Measurements from ENCODE around the gene PFDN1. TPM values are rescaled to one million over a fixed set of nuclear protein-coding genes. Genes with fewer than 3 reads are reported as not detected.

The PFDN1 gene
- total RNA-seq, 2 donors from 2014 or later, result 56.3 to 57.9 TPM

GRCh38 chr5:140341591-140341990, 38.7 kb upstream of the PFDN1 start:
- no peaks in the 10 kb centered on the region for H3K27me3 Mint-ChIP-seq (ENCODE audit: low read depth)
- peak overlapping the region; percentile 78 for H3K4me3 Mint-ChIP-seq
- peaks cover 51% of the 10 kb centered on the region for H3K4me1 Mint-ChIP-seq (ENCODE audit: low read depth)
- DNase-seq (no peak), ATAC-seq (replicated peaks in 1 of 2) (no peak)
- H3K27ac Mint-ChIP-seq, result no peak overlapping the region
- H3K9me3 Mint-ChIP-seq, result no peaks in the 10 kb centered on the region
- peaks cover 5 to 7% of the 10 kb centered on the region in 2 donors for H3K36me3 Mint-ChIP-seq (ENCODE audit: insufficient read depth in 2 of 2)

GRCh38 chr5:140340605-140341121, 37.8 kb upstream of the PFDN1 start:
- Mint-ChIP-seq H3K27me3 (ENCODE audit: low read depth) (no peaks in the 10 kb centered on the region), H3K4me3 (peak overlapping the region; percentile 6 to 25), H3K4me1 (ENCODE audit: low read depth) (peaks cover 50% of the 10 kb centered on the region), H3K9me3 (no peaks in the 10 kb centered on the region), H3K27ac (no peak overlapping the region), H3K36me3 (ENCODE audit: insufficient read depth in 2 of 2) (peaks cover 5 to 7% of the 10 kb centered on the region in 2 donors)
- DNase-seq (no peak), ATAC-seq (replicated peaks in 1 of 2) (no peak)

GRCh38 chr5:140339636-140340035, 36.7 kb upstream of the PFDN1 start:
- H3K27ac Mint-ChIP-seq, result no peak overlapping the region
- H3K4me3 Mint-ChIP-seq, result no peak overlapping the region
- peaks cover 3 to 5% of the 10 kb centered on the region in 2 donors for H3K36me3 Mint-ChIP-seq (ENCODE audit: insufficient read depth in 2 of 2)
- H3K4me1 Mint-ChIP-seq (ENCODE audit: low read depth), result peaks cover 40% of the 10 kb centered on the region
- H3K9me3 Mint-ChIP-seq, result no peaks in the 10 kb centered on the region
- no peak for ATAC-seq (replicated peaks in 1 of 2)
- DNase-seq, result no peak
- no peaks in the 10 kb centered on the region for H3K27me3 Mint-ChIP-seq (ENCODE audit: low read depth)

GRCh38 chr5:140338908-140339307, 36.0 kb upstream of the PFDN1 start:
- Mint-ChIP-seq H3K9me3 (no peaks in the 10 kb centered on the region), H3K4me3 (no peak overlapping the region), H3K4me1 (ENCODE audit: low read depth) (peaks cover 33% of the 10 kb centered on the region), H3K36me3 (ENCODE audit: insufficient read depth in 2 of 2) (peaks cover 3 to 5% of the 10 kb centered on the region in 2 donors), H3K27me3 (ENCODE audit: low read depth) (no peaks in the 10 kb centered on the region), H3K27ac (no peak overlapping the region)
- DNase-seq (no peak), ATAC-seq (replicated peaks in 1 of 2) (no peak)

- peaks cover 3 to 5% of the 10 kb centered on the region in 2 donors for H3K36me3 Mint-ChIP-seq (ENCODE audit: insufficient read depth in 2 of 2)
- H3K4me3 Mint-ChIP-seq, result no peak overlapping the region
- H3K27ac Mint-ChIP-seq, result no peak overlapping the region
- no peaks in the 10 kb centered on the region for H3K27me3 Mint-ChIP-seq (ENCODE audit: low read depth)
- ATAC-seq (replicated peaks in 1 of 2) (no peak), DNase-seq (no peak)
- H3K4me1 Mint-ChIP-seq (ENCODE audit: low read depth), result peaks cover 27% of the 10 kb centered on the region
- H3K9me3 Mint-ChIP-seq, result no peaks in the 10 kb centered on the region
Measured at GRCh38 chr5:140338336-140338735, 35.4 kb upstream of the PFDN1 start.

- no peaks in the 10 kb centered on the region for H3K27me3 Mint-ChIP-seq (ENCODE audit: low read depth)
- DNase-seq (no peak), ATAC-seq (replicated peaks in 1 of 2) (no peak)
- H3K4me3 Mint-ChIP-seq, result no peak overlapping the region
- peaks cover 3 to 5% of the 10 kb centered on the region in 2 donors for H3K36me3 Mint-ChIP-seq (ENCODE audit: insufficient read depth in 2 of 2)
- no peaks in the 10 kb centered on the region for H3K9me3 Mint-ChIP-seq
- H3K27ac Mint-ChIP-seq, result no peak overlapping the region
- H3K4me1 Mint-ChIP-seq (ENCODE audit: low read depth), result peaks cover 22% of the 10 kb centered on the region
Measured at GRCh38 chr5:140337880-140338279, 35.0 kb upstream of the PFDN1 start.

GRCh38 chr5:140336388-140336787, 33.5 kb upstream of the PFDN1 start:
- ATAC-seq (replicated peaks in 1 of 2) (no peak), DNase-seq (no peak)
- Mint-ChIP-seq H3K27ac (no peak overlapping the region), H3K9me3 (no peaks in the 10 kb centered on the region), H3K4me1 (ENCODE audit: low read depth) (peaks cover 7% of the 10 kb centered on the region), H3K36me3 (ENCODE audit: insufficient read depth in 2 of 2) (peaks cover 0 to 2% of the 10 kb centered on the region in 2 donors), H3K4me3 (no peak overlapping the region), H3K27me3 (ENCODE audit: low read depth) (no peaks in the 10 kb centered on the region)

GRCh38 chr5:140331638-140332037, 28.7 kb upstream of the PFDN1 start:
- Mint-ChIP-seq H3K27me3 (ENCODE audit: low read depth) (no peaks in the 10 kb centered on the region), H3K9me3 (no peaks in the 10 kb centered on the region), H3K36me3 (ENCODE audit: insufficient read depth in 2 of 2) (no peaks in the 10 kb centered on the region), H3K4me1 (ENCODE audit: low read depth) (no peaks in the 10 kb centered on the region), H3K27ac (no peak overlapping the region), H3K4me3 (no peak overlapping the region)
- ATAC-seq (replicated peaks in 1 of 2) (no peak), DNase-seq (no peak)

- Mint-ChIP-seq H3K27me3 (ENCODE audit: low read depth) (no peaks in the 10 kb centered on the region), H3K27ac (no peak overlapping the region), H3K4me1 (ENCODE audit: low read depth) (peaks cover under 1% of the 10 kb centered on the region), H3K9me3 (no peaks in the 10 kb centered on the region), H3K4me3 (no peak overlapping the region), H3K36me3 (ENCODE audit: insufficient read depth in 2 of 2) (no peaks in the 10 kb centered on the region)
- ATAC-seq (replicated peaks in 1 of 2), result no peak
- no peak for DNase-seq
Measured at GRCh38 chr5:140329739-140330481, 27.0 kb upstream of the PFDN1 start.

- ATAC-seq (replicated peaks in 1 of 2) (no peak), DNase-seq (no peak)
- H3K27me3 Mint-ChIP-seq (ENCODE audit: low read depth), result no peaks in the 10 kb centered on the region
- H3K27ac Mint-ChIP-seq, result no peak overlapping the region
- peaks cover 10% of the 10 kb centered on the region for H3K4me1 Mint-ChIP-seq (ENCODE audit: low read depth)
- H3K4me3 Mint-ChIP-seq, result no peak overlapping the region
- no peaks in the 10 kb centered on the region for H3K36me3 Mint-ChIP-seq (ENCODE audit: insufficient read depth in 2 of 2)
- no peaks in the 10 kb centered on the region for H3K9me3 Mint-ChIP-seq
Measured at GRCh38 chr5:140328036-140328764, 25.3 kb upstream of the PFDN1 start.

- DNase-seq (no peak), ATAC-seq (replicated peaks in 1 of 2) (no peak)
- H3K27me3 Mint-ChIP-seq (ENCODE audit: low read depth), result no peaks in the 10 kb centered on the region
- H3K36me3 Mint-ChIP-seq (ENCODE audit: insufficient read depth in 2 of 2), result no peaks in the 10 kb centered on the region
- peaks cover 10% of the 10 kb centered on the region for H3K4me1 Mint-ChIP-seq (ENCODE audit: low read depth)
- no peak overlapping the region for H3K27ac Mint-ChIP-seq
- no peak overlapping the region for H3K4me3 Mint-ChIP-seq
- no peaks in the 10 kb centered on the region for H3K9me3 Mint-ChIP-seq
Measured at GRCh38 chr5:140327589-140327988, 24.7 kb upstream of the PFDN1 start.

GRCh38 chr5:140325486-140325885, 22.6 kb upstream of the PFDN1 start:
- Mint-ChIP-seq H3K4me1 (ENCODE audit: low read depth) (peaks cover 10% of the 10 kb centered on the region), H3K36me3 (ENCODE audit: insufficient read depth in 2 of 2) (no peaks in the 10 kb centered on the region), H3K4me3 (no peak overlapping the region), H3K27ac (no peak overlapping the region), H3K27me3 (ENCODE audit: low read depth) (no peaks in the 10 kb centered on the region), H3K9me3 (no peaks in the 10 kb centered on the region)
- ATAC-seq (replicated peaks in 1 of 2) (no peak), DNase-seq (no peak)

- H3K9me3 Mint-ChIP-seq, result no peaks in the 10 kb centered on the region
- H3K4me1 Mint-ChIP-seq (ENCODE audit: low read depth), result peaks cover 10% of the 10 kb centered on the region
- no peak overlapping the region for H3K27ac Mint-ChIP-seq
- no peak for ATAC-seq (replicated peaks in 1 of 2)
- H3K36me3 Mint-ChIP-seq (ENCODE audit: insufficient read depth in 2 of 2), result no peaks in the 10 kb centered on the region
- H3K4me3 Mint-ChIP-seq, result no peak overlapping the region
- H3K27me3 Mint-ChIP-seq (ENCODE audit: low read depth), result no peaks in the 10 kb centered on the region
- DNase-seq, result no peak
Measured at GRCh38 chr5:140324617-140325241, 21.8 kb upstream of the PFDN1 start.
